Activated B cell treated with CpG ODN at 0.5 μM for 24 hours (primary cell): ENCODE results near the gene CYP46A1. TPM values are rescaled to one million over a fixed set of nuclear protein-coding genes. Genes with fewer than 3 reads are reported as not detected.
"Not testable (repeated sequence)": the region's sequence is repeated elsewhere in the genome, so short reads cannot be mapped to it uniquely, and the experiment has no call there.

Experiments
- ATAC-seq: fragments of 200-7000 bp; cut with Tn5 transposase; one replicate; pipeline ENCODE4 v1.10.0; 2021; ENCODE audit warnings: low read depth, mild to moderate bottlenecking, moderate library complexity
- CTCF ChIA-PET: fragments of 350-600 bp; sonication (Branson Sonifier 250); formaldehyde crosslinking; loops from one replicate; lab custom pipeline; 2021; ENCODE audit warnings: antibody characterized with exemption; lab: Charles Lee
- POLR2A ChIA-PET: fragments of 350-600 bp; sonication (Branson Sonifier 250); formaldehyde crosslinking; loops from one replicate; lab custom pipeline; 2021; ENCODE audit warnings: antibody characterized with exemption; lab: Charles Lee
- DNase-seq: peaks from one replicate; pipeline ENCODE4 v3.0.0; 2022
- H3K27ac Mint-ChIP-seq: one replicate; pipeline ENCODE4 v1.8.0; 2020; ENCODE audit warnings: mixed read lengths
- H3K27me3 Mint-ChIP-seq: one replicate; pipeline ENCODE4 v1.8.0; 2021; ENCODE audit warnings: mixed read lengths
- H3K36me3 Mint-ChIP-seq: one replicate; pipeline ENCODE4 v1.8.0; 2021; ENCODE audit warnings: low read depth, mixed read lengths
- H3K4me1 Mint-ChIP-seq: one replicate; pipeline ENCODE4 v1.8.0; 2021; ENCODE audit warnings: mixed read lengths
- H3K4me3 Mint-ChIP-seq: one replicate; pipeline ENCODE4 v1.8.0; 2020; ENCODE audit warnings: mild to moderate bottlenecking, mixed read lengths
- H3K9me3 Mint-ChIP-seq: one replicate; pipeline ENCODE4 v1.8.0; 2020; ENCODE audit warnings: mixed read lengths
- intact Hi-C: fragments of 100-400 bp; cut with micrococcal nuclease; formaldehyde crosslinking; loops from one replicate; pipeline ENCODE4 v1.15.1; 2024
- total RNA-seq: library from RNA; stranded (reverse); gene quantifications from 2 replicates; pipeline ENCODE4 v1.2.3, GENCODE V29; 2022
- TF ChIP-seq, protein P1 (sequence below): fragments of 200-600 bp; IDR thresholded peaks from one replicate; pipeline ENCODE4 v1.8.0; 2022; ENCODE audit warnings: antibody characterized with exemption, mild to moderate bottlenecking

CYP46A1 gene
- total RNA-seq, 1 donor from 2014 or later, result not detected

DNA sequence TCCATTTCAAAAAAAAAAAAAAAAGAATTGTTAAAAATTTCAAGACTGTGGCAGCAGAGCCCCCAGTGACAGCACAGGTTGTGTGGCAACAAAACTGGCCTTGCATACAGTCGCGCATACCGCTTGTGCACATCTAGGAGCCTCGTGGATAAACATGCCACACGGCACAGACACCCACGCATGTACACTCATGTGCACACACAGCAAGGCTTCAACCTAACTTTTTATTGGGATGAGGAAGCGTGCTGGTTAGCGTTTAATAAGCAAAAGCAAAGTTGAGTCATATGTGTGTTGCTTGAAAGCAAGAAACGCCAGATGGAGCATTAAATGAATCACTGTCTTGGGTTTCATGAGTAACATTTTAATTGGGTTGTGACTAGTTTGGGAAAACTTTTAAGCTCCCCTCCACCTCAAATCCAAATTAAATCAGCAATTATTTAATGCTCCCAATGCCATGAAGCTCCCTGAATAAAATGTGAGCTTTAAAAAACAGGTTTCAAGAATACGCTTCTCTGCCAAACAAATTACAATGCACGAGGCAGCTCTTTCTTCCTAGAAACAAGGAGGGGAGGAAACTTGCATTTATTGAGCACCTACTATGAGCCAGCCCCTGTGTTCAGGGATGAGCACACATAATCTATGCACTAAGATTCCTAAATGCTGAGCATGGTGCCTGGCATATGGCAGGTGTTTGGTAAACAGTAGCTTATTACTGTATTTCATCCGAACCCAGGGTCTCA is 73.4 kb downstream of the CYP46A1 start:
- Mint-ChIP-seq H3K27ac (no peak overlapping the region), H3K36me3 (no peaks in the 10 kb centered on the region), H3K27me3 (peaks cover 19% of the 10 kb centered on the region), H3K4me3 (no peak overlapping the region), H3K9me3 (no peaks in the 10 kb centered on the region), H3K4me1 (peaks cover 7% of the 10 kb centered on the region)
- POLR2A ChIA-PET, result no interaction called here
- CTCF ChIA-PET, result no interaction called here
- ATAC-seq (no peak), DNase-seq (no peak)
- intact Hi-C loops, result no loop called here
- TF ChIP-seq, protein P1, sequence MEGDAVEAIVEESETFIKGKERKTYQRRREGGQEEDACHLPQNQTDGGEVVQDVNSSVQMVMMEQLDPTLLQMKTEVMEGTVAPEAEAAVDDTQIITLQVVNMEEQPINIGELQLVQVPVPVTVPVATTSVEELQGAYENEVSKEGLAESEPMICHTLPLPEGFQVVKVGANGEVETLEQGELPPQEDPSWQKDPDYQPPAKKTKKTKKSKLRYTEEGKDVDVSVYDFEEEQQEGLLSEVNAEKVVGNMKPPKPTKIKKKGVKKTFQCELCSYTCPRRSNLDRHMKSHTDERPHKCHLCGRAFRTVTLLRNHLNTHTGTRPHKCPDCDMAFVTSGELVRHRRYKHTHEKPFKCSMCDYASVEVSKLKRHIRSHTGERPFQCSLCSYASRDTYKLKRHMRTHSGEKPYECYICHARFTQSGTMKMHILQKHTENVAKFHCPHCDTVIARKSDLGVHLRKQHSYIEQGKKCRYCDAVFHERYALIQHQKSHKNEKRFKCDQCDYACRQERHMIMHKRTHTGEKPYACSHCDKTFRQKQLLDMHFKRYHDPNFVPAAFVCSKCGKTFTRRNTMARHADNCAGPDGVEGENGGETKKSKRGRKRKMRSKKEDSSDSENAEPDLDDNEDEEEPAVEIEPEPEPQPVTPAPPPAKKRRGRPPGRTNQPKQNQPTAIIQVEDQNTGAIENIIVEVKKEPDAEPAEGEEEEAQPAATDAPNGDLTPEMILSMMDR, result no peak

DNA sequence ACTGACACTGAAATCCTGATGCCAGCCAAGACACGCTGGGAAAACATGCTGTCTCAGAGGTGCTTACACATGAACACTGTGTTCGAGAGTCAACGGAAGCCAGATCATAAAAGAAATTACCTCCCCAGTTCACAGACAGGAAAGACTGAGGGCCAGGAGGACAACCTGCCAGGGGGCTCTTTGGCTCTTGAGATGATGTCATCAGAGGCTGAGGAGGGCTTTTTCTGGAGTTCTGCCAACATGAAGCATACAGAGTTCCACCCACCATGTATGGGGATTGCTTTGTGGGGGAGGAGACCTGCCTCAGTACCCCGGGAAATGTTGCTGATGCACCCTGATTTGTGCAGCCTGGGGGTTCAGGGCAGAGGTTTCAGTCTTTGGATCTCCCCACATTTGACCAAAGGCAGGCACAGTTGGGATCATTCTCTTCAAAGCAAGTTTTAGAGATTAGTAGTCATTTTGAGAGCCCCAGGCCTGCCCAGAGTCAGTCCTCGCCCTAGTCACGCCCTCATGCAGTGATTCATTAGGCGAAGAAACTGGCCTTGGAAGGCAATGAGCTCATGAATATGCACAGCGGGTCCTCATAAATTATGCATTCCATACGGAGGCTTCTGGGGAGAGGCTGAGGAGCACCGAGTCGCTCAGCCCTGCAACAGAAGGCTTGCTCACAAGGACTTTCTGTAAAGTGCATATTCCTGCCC is 74.2 kb downstream of the CYP46A1 start:
- peaks cover 17% of the 10 kb centered on the region for H3K27me3 Mint-ChIP-seq
- H3K36me3 Mint-ChIP-seq, result no peaks in the 10 kb centered on the region
- intact Hi-C loops, result no loop called here
- DNase-seq (no peak), ATAC-seq (no peak)
- CTCF ChIA-PET, result no interaction called here
- TF ChIP-seq, protein P1, result no peak
- POLR2A ChIA-PET, result no interaction called here
- H3K9me3 Mint-ChIP-seq, result no peaks in the 10 kb centered on the region
- H3K27ac Mint-ChIP-seq, result no peak overlapping the region
- H3K4me1 Mint-ChIP-seq, result peaks cover 5% of the 10 kb centered on the region
- H3K4me3 Mint-ChIP-seq, result no peak overlapping the region

DNA sequence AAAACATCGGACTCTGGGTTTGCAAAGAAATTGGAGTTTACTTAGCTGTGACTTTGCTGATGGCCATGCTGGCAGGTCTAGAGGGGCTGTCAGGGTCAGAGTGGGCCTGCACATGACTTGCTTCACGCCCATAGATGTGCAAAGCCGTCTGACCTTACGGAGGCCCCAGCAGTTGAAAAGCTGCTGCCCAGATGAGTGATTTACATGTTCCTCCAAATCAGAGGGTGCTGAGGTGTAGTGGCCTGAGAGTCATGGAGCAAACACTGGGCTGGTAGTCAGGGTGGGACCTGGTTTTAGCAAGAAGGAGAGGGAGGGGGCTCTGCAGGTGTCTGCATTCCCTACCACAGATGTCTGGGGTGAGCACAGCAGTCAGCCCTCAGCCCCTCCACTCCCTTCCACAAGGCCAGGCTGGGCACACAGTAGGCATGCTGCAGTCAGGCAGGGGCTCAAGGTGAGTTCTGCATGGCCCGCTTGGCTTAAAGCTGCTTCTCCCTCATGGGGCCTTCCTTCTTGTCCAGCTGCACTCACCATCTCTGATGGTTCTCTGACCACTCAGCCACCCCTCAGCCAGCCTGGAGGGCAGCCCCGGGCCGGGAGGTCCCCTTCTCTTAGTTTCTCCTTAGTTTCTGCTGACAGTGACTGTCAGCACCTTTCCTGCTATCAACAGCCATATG is 74.9 kb downstream of the CYP46A1 start:
- ATAC-seq (no peak), DNase-seq (no peak)
- peaks cover 12% of the 10 kb centered on the region for H3K27me3 Mint-ChIP-seq
- H3K9me3 Mint-ChIP-seq, result no peaks in the 10 kb centered on the region
- TF ChIP-seq, protein P1, result no peak
- CTCF ChIA-PET, result no interaction called here
- no peak overlapping the region for H3K4me3 Mint-ChIP-seq
- H3K36me3 Mint-ChIP-seq, result no peaks in the 10 kb centered on the region
- intact Hi-C loops, result no loop called here
- POLR2A ChIA-PET, result no interaction called here
- H3K27ac Mint-ChIP-seq, result no peak overlapping the region
- H3K4me1 Mint-ChIP-seq, result no peaks in the 10 kb centered on the region

DNA sequence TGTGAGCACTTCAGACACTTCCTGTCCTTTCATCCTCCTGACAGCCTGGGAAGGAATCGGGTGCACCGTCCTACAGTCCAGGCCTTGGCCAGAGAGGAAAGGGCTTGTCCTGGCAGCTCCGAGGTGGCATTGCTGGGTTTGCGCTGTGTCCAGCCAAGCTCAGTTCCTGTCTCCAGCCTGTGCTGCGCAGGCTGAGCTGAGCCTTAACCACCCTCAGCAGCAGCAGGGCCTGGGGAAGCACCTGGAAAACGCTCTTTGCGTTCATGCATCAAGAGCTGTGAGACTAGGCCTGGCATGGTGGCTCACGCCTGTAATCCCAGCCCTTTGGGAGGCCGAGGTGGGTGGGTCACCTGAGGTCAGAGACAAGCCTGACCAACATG is 75.4 kb downstream of the CYP46A1 start:
- no peaks in the 10 kb centered on the region for H3K9me3 Mint-ChIP-seq
- DNase-seq (no peak), ATAC-seq (no peak)
- ChIA-PET POLR2A (no interaction called here), CTCF (no interaction called here)
- TF ChIP-seq, protein P1, result no peak
- H3K4me1 Mint-ChIP-seq, result no peaks in the 10 kb centered on the region
- no peaks in the 10 kb centered on the region for H3K36me3 Mint-ChIP-seq
- no peak overlapping the region for H3K4me3 Mint-ChIP-seq
- H3K27ac Mint-ChIP-seq, result no peak overlapping the region
- intact Hi-C loops, result no loop called here
- H3K27me3 Mint-ChIP-seq, result peaks cover 6% of the 10 kb centered on the region

DNA sequence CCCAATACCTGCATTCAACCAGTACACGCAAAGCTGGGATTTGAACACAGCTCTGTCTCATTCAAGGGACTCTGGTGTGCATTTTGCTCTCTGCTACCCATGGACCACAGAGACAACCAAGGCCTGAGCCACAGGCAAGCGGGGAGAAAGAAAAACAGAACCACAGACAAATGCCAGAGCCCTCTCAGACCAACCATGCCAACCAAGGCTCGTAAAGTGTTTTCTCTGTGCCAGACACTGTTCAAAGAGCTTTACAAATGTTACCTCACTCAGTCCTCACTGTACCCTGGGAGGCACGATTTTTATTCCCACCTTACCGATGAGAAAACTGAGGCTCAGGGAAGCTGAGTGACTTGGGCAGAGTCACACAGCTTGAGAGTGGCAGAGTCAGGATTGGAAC is 76.7 kb downstream of the CYP46A1 start:
- Mint-ChIP-seq H3K9me3 (no peaks in the 10 kb centered on the region), H3K27me3 (peaks cover 6% of the 10 kb centered on the region), H3K36me3 (no peaks in the 10 kb centered on the region), H3K4me3 (no peak overlapping the region), H3K4me1 (no peaks in the 10 kb centered on the region), H3K27ac (no peak overlapping the region)
- TF ChIP-seq, protein P1, result no peak
- no peak for ATAC-seq
- intact Hi-C loops, result no loop called here
- POLR2A ChIA-PET, result no interaction called here
- CTCF ChIA-PET, result no interaction called here
- no peak for DNase-seq

DNA sequence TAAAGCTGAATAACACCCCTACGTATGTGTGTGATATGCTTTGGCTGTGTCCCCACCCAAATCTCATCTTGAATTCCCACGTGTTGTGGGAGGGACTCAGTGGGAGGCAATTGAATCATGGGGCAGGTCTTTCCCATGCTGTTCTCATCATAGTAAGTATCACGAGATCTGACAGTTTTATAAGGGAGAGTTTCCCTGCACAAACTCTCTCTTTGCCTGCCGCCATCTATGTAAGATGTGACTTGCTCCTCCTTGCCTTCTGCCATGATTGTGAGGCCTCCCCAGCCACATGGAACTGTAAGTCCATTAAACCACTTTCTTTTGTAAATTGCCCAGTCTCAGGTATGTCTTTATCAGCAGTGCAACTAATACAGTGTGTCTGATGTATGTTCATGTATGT is 78.8 kb downstream of the CYP46A1 start:
- POLR2A ChIA-PET, ATAC-seq, DNase-seq, H3K36me3 Mint-ChIP-seq, CTCF ChIA-PET, H3K4me3 Mint-ChIP-seq, H3K27me3 Mint-ChIP-seq, H3K27ac Mint-ChIP-seq, H3K9me3 Mint-ChIP-seq, intact Hi-C loops, H3K4me1 Mint-ChIP-seq: not testable (repeated sequence)
